ENCODE measurements around the gene RYR3. TPM values are rescaled to one million over a fixed set of nuclear protein-coding genes. Genes with fewer than 3 reads are reported as not detected.

The RYR3 gene
- total RNA-seq, 1 donor from 2014 or later, result 1.5 TPM

DNA sequence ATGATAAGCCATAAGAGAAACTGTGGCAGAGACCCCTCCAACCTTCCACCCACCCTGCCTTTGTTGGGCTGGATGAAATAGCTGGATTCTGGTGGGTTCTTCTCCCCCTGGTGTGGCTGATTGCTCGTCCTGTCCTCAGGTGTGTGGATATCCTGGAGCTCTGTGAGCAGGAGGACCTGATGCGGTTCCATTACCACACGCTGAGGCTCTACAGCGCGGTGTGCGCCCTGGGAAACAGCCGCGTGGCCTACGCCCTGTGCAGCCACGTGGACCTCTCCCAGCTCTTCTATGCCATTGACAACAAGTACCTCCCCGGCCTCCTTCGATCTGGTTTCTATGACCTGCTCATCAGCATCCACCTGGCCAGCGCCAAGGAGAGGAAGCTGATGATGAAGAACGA is 351.2 kb downstream of the RYR3 start:
- TF ChIP-seq, protein P1, sequence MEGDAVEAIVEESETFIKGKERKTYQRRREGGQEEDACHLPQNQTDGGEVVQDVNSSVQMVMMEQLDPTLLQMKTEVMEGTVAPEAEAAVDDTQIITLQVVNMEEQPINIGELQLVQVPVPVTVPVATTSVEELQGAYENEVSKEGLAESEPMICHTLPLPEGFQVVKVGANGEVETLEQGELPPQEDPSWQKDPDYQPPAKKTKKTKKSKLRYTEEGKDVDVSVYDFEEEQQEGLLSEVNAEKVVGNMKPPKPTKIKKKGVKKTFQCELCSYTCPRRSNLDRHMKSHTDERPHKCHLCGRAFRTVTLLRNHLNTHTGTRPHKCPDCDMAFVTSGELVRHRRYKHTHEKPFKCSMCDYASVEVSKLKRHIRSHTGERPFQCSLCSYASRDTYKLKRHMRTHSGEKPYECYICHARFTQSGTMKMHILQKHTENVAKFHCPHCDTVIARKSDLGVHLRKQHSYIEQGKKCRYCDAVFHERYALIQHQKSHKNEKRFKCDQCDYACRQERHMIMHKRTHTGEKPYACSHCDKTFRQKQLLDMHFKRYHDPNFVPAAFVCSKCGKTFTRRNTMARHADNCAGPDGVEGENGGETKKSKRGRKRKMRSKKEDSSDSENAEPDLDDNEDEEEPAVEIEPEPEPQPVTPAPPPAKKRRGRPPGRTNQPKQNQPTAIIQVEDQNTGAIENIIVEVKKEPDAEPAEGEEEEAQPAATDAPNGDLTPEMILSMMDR (IDR thresholded peaks at IDR 0.05; ENCODE audit: insufficient read depth, low read depth, low read length), result no peak
- no peak for TF ChIP-seq EZH2 (IDR thresholded peaks at IDR 0.05; ENCODE audit: insufficient read depth, low read length)
- Histone ChIP-seq H2AFZ (ENCODE audit: low read depth, low read length) (no peak overlapping the region), H3K9ac (ENCODE audit: low read length) (no peak overlapping the region)

DNA sequence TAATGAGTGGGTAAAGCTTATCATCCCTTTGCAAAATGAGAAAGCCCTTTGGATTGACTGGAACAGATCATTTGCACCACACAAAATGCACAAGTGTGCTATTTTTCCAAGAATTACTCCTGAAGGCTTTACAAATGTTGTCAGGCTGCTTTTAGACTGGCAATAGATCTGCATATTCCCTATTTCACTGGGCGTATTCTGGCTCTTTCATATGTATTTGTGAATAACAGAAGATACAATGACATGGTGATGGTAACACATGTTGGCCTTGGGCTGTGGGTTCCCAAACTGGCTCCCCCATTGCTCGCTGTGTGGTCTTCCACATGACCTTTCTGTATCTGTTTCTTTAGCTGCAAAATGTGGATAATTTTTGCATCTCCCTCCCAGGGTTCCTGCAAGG is 354.2 kb downstream of the RYR3 start:
- H3K27me3 Mint-ChIP-seq (ENCODE audit: low read depth, unreplicated experiment), result peaks cover 8% of the 10 kb centered on the region
- Histone ChIP-seq H3K4me2 (ENCODE audit: low read length) (no peak overlapping the region), H3K27ac (ENCODE audit: low read depth, low read length) (no peak overlapping the region), H2AFZ (ENCODE audit: low read depth, low read length) (no peak overlapping the region), H3K9ac (ENCODE audit: low read length) (no peak overlapping the region), H3K79me2 (ENCODE audit: insufficient read depth, low read length) (no peaks in the 10 kb centered on the region), H3K4me3 (ENCODE audit: insufficient read depth, low read depth, low read length) (no peak overlapping the region), H3K36me3 (ENCODE audit: insufficient read depth, low read length) (no peaks in the 10 kb centered on the region), H3K9me3 (ENCODE audit: insufficient read depth, low read depth, low read length) (no peaks in the 10 kb centered on the region), H3K4me1 (ENCODE audit: insufficient read depth, low read length) (no peaks in the 10 kb centered on the region), H3K27me3 (ENCODE audit: insufficient read depth, low read length) (no peaks in the 10 kb centered on the region), H4K20me1 (ENCODE audit: insufficient read depth, low read length) (no peaks in the 10 kb centered on the region)
- TF ChIP-seq, protein P1 (IDR thresholded peaks at IDR 0.05; ENCODE audit: insufficient read depth, low read depth, low read length), result no peak
- TF ChIP-seq EZH2 (IDR thresholded peaks at IDR 0.05; ENCODE audit: insufficient read depth, low read length), result no peak
- no peaks in the 10 kb centered on the region for H3K4me1 Mint-ChIP-seq (ENCODE audit: low read depth, unreplicated experiment)
- H3K27ac Mint-ChIP-seq (ENCODE audit: unreplicated experiment), result no peak overlapping the region
- H3K36me3 Mint-ChIP-seq (ENCODE audit: low read depth, unreplicated experiment), result no peaks in the 10 kb centered on the region
- DNase-seq (ENCODE audit: low read depth) (no peak), FAIRE-seq (no peak)
- no peak overlapping the region for H3K4me3 Mint-ChIP-seq (ENCODE audit: unreplicated experiment)
- H3K9me3 Mint-ChIP-seq (ENCODE audit: unreplicated experiment), result peaks cover 1% of the 10 kb centered on the region

More for the DNA sequence above, 351.2 kb downstream of the RYR3 start:
- H3K4me1 Mint-ChIP-seq (ENCODE audit: low read depth, unreplicated experiment), result no peaks in the 10 kb centered on the region
- H3K27me3 ChIP-seq (ENCODE audit: insufficient read depth, low read length), result no peaks in the 10 kb centered on the region
- H3K27me3 Mint-ChIP-seq (ENCODE audit: low read depth, unreplicated experiment), result peaks cover 11% of the 10 kb centered on the region
- no peak for DNase-seq (ENCODE audit: low read depth)
- no peak overlapping the region for H3K27ac Mint-ChIP-seq (ENCODE audit: unreplicated experiment)
- no peak overlapping the region for H3K4me2 ChIP-seq (ENCODE audit: low read length)
- no peak overlapping the region for H3K4me3 ChIP-seq (ENCODE audit: insufficient read depth, low read depth, low read length)
- no peaks in the 10 kb centered on the region for H3K4me1 ChIP-seq (ENCODE audit: insufficient read depth, low read length)
- H3K36me3 ChIP-seq (ENCODE audit: insufficient read depth, low read length), result no peaks in the 10 kb centered on the region
- peaks cover 4% of the 10 kb centered on the region for H3K9me3 Mint-ChIP-seq (ENCODE audit: unreplicated experiment)
- H4K20me1 ChIP-seq (ENCODE audit: insufficient read depth, low read length), result no peaks in the 10 kb centered on the region
- no peaks in the 10 kb centered on the region for H3K36me3 Mint-ChIP-seq (ENCODE audit: low read depth, unreplicated experiment)
- H3K27ac ChIP-seq (ENCODE audit: low read depth, low read length), result no peak overlapping the region
- H3K79me2 ChIP-seq (ENCODE audit: insufficient read depth, low read length), result no peaks in the 10 kb centered on the region
- no peak for FAIRE-seq
- H3K4me3 Mint-ChIP-seq (ENCODE audit: unreplicated experiment), result no peak overlapping the region
- H3K9me3 ChIP-seq (ENCODE audit: insufficient read depth, low read depth, low read length), result no peaks in the 10 kb centered on the region

DNA sequence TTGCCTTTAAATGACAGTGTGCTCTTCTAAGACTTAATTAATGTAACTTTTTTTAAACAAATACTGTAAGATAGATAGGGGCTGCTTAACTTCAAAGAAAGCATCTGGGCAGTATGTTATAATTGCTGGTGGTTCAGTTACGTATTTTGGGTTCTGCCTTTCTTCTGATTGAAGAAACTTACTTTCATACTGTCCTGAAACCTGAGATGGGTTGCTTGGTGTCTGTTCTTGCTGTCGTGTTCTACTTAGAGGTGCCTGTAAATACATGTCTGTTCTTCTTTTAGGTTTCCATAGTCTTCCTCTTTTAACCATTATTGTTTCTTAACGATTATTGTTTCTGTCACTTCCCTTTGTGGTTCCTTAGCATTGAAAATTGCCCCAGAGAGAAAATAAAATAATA is 359.8 kb downstream of the RYR3 start:
- Histone ChIP-seq H3K36me3 (ENCODE audit: insufficient read depth, low read length) (no peaks in the 10 kb centered on the region), H3K9me3 (ENCODE audit: insufficient read depth, low read depth, low read length) (no peaks in the 10 kb centered on the region), H3K79me2 (ENCODE audit: insufficient read depth, low read length) (no peaks in the 10 kb centered on the region), H2AFZ (ENCODE audit: low read depth, low read length) (no peak overlapping the region), H3K4me3 (ENCODE audit: insufficient read depth, low read depth, low read length) (no peak overlapping the region), H4K20me1 (ENCODE audit: insufficient read depth, low read length) (no peaks in the 10 kb centered on the region), H3K9ac (ENCODE audit: low read length) (no peak overlapping the region), H3K27me3 (ENCODE audit: insufficient read depth, low read length) (peaks cover 6% of the 10 kb centered on the region), H3K4me1 (ENCODE audit: insufficient read depth, low read length) (no peaks in the 10 kb centered on the region), H3K4me2 (ENCODE audit: low read length) (no peak overlapping the region), H3K27ac (ENCODE audit: low read depth, low read length) (no peak overlapping the region)
- H3K9me3 Mint-ChIP-seq (ENCODE audit: unreplicated experiment), result no peaks in the 10 kb centered on the region
- TF ChIP-seq, protein P1 (IDR thresholded peaks at IDR 0.05; ENCODE audit: insufficient read depth, low read depth, low read length), result no peak
- no peak for TF ChIP-seq EZH2 (IDR thresholded peaks at IDR 0.05; ENCODE audit: insufficient read depth, low read length)
- no peak overlapping the region for H3K4me3 Mint-ChIP-seq (ENCODE audit: unreplicated experiment)
- DNase-seq (ENCODE audit: low read depth) (no peak), FAIRE-seq (no peak)
- no peaks in the 10 kb centered on the region for H3K4me1 Mint-ChIP-seq (ENCODE audit: low read depth, unreplicated experiment)
- H3K36me3 Mint-ChIP-seq (ENCODE audit: low read depth, unreplicated experiment), result no peaks in the 10 kb centered on the region
- no peak overlapping the region for H3K27ac Mint-ChIP-seq (ENCODE audit: unreplicated experiment)
- H3K27me3 Mint-ChIP-seq (ENCODE audit: low read depth, unreplicated experiment), result peaks cover 5% of the 10 kb centered on the region

Data from astrocyte (in vitro differentiated cells and primary cell).